HG03045 (cell line): ENCODE results near the gene NEUROG2.

Experiments used
- ATAC-seq: cut with Tn5 transposase; IDR thresholded peaks from one replicate; pipeline ENCODE4 v1.9.1; 2021; ENCODE audit warnings: mild to moderate bottlenecking, moderate library complexity; ENCODE audit not compliant: unreplicated experiment

Gene NEUROG2

DNA sequence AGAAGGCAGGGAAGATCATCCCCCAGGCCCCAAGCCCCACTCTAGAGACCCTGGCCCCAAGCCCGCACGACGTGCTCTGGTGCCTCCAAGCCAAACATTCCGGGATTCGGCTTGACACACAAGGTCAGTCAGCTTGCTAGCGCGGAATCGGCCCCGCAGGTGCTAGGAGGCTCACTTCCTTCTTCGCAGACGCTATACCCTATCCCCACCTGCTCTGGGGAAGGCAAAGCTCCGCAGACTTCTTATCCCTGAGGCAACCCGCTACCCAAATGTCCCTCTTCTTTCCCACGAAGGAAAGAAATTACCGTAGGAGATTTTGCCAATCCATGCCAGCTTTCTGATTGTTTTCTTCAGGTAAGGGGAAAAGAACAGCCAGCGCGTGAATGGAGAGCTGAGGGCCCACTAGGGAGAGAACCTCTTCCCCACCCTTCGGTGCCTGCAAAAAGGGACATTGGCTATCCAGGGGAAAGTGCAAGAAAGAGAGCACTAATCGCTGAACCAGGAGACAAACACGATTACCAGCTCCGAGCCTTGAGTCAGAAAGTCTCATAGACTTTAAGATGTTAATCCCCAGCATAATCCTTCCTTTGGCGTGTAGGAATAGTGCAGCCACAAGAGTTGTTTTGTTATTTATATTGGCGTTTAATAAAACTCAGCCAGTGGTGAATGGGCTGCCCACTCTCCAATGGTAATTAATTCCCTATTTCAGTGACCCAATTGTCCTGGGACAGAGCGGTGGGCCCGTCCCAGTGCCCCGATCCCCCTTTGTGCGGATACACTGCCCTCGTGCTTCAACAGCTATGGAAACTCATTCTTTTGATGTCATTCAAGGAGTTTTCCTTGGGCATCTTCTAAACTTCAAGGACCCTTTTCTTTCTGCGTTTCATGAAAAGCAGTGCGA lies 5.4 kb upstream of the NEUROG2 start:
- ATAC-seq, result no peak

DNA sequence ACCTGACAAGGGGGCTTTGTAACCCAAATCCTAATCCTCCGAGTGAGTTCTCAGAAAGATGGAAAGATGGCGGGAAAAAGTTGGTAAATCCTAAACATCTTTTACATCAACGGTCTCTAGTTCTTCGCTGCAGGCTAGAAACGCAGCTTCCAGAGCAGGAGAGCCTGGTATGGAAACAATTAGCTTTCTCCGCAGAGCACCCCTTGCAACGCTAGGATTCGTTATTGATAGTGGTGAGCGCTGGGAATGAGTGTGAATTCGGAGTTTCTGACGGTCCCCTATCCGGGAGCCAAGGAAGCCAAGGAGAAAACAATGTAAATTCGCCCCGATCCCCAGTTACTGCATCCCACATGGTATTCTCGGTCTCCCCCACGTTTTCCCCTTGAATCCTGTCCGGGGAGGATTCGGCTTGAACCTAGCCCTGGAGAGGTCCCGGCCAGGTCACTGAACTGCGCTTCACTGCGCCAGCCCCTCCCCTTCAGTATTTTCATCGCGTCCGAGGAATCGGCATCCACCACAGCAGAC lies 4.7 kb upstream of the NEUROG2 start:
- ATAC-seq, result no peak

DNA sequence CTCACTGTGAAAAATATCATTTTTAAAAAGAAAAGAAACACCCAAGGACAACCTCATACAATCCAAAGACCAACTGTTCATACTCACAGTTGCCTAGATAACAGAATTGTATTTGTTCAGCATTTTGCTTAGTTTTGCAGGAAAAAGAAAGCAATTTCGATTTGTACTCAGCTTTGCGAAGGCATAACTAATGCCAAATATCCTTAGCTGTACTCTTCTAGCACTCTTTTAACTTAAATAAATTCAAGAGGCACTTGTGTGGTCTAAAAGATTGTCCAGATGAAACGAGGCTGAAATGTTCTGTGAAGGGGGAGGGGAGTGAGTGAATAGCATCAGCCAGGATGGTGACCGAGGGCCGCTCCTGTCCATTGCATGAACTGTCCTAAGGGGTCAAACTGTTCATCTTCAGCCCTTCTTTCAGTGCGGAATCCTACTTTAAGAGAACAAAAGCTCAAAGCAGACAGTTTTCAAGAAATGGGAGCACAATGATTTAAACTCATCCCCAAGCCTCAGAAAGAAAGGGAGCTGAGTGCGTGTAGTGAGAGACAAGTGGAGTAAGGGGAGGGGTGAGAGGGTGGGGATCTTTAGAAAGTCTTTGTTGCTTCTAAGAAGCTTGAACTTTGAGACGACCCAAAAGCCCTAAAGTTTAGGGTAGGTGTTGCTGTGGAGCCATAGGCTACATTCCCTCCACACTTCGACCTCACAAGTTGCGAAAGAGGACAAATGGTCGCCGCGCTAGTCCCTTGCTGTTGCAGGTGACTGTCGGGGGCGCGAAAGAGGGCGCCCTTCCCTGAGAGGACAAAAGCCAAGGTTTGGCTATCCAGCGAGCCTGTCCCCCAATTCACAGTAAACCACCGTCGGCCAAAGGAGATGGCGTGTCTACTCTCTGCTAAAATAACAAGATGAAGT lies 4.0 kb upstream of the NEUROG2 start:
- ATAC-seq, result no peak

DNA sequence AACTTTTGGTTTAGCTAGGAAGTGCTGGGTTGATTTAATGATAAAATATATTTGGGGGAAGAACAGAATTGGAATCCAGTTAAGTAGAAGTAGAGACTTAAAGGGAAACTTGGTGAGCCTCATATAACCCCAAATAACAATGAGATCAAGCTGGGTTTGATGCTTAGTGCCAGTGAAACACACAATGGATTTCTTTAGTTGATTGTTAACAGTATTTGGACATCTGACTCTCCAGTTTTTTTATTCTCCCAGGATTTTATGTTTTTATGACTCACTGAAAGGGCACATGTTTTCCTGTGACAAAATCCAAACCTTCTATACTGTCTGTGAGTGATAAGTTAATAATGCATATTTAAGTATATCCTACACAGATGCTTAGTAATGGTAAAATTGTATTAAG lies 2.7 kb upstream of the NEUROG2 start:
- ATAC-seq, result no peak

DNA sequence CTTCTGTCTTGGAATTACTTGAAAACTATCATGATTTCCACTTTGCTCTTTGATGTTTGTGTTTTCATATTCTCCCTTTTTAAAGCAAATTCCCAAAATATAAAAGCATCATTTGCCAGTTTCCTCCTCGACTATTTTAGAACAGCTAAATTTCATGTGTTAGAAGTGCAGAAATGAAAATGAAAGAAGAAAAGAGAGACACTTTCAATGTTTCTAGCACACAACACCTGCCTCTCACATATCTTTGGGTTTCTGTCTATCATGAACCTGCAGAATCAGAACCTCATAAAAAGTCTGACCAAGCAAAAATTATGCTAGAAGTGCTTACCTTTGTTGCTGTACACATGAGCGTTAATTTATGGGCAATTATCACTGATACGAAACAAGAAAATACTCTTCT lies 1.9 kb upstream of the NEUROG2 start:
- ATAC-seq, result no peak

DNA sequence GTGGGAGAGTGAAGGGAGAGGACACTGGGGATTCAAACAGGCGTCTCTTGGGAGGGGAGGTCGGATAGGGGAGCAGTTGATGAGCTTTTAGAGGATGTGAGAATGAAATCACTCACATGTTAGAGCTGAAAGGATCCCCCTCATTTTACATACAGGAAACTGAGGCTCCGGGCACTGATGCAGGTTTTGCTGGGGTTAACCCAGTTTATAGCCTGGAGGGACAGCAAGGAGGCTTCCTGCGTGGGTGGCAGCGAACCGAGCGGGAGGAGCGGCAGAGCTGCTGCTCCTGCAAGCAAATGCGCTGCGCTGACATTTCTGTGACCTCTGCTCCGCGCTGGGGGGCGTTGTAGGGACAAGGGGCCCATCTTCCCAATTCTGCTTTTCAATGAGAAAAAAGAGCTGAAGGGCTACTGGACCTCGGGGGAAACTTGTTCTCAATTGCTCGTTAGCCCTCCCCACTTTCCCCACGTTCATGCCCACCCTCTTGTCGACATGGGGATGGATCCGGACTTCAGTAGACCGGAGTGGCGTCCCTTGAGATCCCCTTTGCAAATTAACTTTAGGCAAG lies 1.2 kb upstream of the NEUROG2 start:
- no peak for ATAC-seq

DNA sequence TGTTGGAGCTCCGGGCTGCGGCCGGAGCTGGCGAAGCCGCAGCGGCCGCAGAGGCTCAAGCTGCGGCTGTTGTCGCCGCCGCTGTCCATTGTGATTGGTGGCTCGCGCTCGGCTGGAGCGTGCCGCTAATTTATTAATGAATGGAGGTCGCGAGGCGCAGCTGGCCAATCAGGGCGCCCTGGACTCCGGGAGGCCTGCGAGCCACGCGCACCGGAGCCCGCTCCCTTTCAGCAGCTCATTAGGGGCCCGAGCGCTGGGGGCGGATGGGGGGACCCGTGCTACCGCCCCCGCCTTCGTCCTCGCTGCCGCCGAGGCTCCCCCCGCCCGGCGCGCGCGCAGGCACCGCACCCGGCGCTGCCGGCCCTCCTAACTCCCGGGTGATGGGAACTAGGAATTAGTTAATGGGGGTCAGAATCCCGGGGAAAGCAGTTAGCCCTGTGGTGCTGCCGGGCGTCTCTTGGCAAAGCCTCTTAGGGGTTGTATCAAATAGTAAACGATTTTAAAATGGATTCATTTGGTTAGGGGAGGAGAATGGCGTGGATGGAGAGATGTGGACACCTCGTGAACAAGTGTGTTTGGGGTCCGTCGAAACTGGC lies 589 bp upstream of the NEUROG2 start:
- ATAC-seq, result no peak

DNA sequence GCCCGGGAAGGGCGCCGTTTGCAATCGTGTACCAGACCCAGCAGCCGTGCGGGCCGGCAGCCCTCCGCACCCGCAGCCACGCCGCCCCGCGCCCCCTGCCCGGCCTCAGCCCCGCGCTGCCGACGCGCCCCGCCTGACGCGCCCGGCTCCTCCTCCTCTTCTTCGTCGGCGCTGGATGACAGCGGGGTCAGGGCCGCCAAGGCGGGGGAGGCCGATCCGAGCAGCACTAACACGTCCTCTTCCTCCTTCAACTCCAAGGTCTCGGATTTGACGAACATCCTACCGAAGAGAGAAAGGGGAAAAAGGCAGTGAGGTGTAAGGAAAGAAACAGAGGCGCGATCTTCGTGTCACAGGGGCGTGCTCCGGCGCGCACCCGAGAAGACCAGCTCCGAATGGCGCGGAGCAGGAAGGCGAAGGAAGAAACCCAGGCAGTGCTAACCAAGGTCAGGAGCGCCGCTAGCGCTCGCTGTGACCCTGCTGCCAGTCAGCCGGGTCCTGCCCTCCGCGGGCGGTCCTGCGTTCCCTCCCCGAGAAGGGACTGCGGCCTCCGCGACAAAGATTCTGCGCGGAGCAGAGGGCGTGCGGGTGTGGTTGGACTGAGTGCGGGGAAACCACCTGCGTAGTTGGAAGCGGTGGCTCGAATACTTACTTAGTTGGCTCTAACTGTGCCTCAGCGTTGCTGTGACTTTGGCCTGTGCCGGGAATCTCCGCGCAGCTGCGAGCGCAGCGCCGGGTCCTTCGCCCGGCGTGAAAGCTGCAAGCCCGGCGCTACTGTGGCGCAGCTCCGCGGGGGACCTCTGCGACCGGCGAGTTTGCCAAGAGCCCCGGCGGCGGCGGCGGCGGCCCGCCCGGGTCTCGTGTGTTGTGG lies 548 bp downstream of the NEUROG2 start:
- ATAC-seq, result peak; percentile 39

DNA sequence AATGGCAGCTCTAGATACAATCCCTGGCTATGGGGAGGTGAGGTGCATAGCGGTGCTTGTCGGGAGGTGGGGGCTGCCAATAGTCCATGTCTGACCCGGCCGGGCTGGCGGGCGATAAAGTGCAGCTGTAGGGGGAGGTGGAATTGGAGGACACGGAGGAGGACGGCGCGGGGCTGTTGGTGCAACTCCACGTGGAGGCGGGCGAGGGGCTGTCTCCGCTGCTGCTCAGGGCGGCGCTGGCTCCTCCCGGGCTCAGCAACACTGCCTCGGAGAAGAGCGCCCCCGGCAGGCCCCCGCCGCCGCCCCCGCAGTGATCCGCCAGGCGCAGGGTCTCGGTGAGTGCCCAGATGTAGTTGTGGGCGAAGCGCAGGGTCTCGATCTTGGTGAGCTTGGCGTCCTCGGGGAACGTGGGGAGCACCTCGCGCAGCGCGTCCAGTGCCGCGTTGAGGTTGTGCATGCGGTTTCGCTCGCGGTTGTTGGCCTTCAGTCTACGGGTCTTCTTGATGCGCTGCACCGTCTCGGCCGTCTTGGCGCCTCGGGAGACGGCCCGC lies 1.3 kb downstream of the NEUROG2 start:
- peak; percentile 12 for ATAC-seq

DNA sequence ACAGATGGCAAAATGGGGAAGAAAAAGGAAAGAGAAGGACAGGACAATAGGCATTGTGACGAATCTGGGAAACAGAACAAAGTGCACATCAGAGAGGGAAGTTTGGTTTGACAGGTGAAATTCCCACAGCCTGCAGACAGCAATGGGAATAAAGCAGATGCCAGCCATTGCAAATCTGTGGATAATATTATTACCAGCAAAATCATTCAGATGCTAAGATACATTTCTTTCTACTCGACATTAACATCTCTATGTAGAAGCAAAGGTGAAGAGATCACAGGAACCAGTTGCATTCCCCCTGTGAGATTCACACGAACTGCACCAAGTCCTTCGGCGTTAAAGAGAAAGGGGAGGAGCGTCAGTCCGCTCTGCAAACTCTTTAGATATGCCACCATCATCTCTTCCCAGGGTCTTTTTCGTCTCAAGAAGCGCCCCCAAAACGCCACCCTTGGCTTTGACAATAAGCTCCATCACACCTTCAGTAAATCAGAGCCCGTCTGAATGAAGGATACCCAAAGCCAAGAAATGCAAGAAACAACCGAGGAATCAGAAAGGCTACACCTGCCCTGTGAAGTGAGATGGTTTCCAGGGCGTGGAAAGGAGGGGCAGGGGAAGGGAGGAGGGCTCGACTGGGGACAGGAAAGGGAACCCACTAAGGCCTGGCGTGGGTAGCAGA lies 1.9 kb downstream of the NEUROG2 start:
- peak; percentile 6 for ATAC-seq

DNA sequence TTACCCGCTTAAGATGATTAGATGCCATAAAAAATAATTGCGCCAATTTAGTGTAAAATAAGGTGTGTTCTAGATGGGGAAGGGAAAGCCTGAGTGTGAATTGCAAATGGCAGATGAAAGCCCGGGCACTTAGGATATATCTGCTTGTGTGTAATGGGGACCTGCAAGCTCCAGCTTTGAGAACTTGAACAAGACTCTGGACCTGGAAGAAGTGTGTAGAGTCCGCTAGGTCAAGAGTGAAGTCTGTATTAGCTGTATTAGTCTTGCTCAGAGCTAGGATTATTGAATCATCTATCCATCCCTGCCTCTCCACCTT lies 4.2 kb downstream of the NEUROG2 start:
- no peak for ATAC-seq

DNA sequence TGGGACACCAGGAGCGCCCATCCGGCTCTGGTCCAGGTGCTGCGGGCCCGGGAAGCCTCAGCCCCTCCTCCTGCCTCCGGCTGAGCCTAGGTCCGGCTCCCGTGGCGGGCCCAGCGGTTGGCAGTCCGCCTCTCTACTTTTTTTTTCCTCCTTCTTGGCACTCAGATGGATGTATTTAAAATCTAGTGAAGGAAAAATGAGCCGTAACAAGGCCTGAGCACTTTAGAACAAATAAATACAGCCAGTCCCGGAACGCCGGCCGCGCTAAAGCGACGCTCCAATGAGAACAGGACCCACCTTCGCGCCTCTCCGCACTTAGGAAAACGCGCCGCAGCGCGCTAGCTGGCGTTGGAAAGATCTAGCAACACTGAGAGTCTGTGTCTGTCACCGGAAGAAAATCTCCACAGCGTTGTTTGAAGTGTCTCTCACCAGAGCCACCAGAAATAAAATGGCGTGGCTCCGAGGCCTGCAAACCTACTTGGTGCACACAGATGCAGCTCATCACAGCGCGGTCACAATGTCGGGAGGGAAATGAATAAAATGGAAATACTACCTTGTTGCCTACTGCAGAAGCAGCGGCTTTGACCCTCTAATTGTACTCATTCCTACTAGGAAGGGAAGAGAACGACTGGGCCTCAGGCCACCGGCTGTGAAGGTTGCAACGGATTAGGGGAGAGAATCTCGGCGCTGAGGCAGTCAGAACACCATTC lies 4.7 kb downstream of the NEUROG2 start:
- ATAC-seq, result no peak

DNA sequence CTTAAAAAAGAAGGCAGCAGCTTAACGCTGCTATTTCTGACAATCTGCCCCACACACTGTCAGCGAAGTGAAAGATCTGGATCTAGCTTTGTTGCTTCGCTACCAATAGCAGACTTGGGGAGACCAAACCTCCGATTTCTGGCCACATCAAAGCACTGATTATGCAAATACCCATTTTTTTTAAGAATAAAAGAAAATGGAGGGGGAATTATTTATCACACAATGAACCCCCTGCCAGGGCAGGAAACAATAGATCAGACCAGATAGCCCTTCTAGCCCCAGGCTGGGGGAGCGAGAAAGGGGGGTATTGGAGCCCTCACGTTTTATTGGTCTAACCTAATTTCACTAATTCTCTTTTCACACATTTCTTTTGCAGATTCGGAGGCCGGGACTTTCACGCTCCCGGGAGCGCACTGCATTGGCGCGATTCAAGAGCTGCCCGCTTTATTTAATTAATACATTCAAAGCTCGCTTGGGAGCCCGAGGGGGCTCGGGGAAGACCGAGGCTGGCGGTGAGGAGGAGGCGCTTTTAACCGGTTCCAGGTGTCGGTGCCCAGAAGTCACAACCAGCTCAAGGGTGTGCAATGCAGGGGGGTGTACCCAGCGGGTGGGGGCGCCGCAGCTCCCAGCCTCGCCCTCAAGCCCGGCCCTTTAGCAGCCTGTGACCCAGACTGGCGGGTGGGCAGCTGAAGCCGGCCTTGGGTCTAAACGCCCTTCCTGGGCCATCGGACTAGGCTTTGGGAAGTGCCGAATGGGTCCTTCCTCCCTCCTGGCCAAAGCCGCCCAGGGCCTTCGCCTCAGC lies 5.5 kb downstream of the NEUROG2 start:
- no peak for ATAC-seq

DNA sequence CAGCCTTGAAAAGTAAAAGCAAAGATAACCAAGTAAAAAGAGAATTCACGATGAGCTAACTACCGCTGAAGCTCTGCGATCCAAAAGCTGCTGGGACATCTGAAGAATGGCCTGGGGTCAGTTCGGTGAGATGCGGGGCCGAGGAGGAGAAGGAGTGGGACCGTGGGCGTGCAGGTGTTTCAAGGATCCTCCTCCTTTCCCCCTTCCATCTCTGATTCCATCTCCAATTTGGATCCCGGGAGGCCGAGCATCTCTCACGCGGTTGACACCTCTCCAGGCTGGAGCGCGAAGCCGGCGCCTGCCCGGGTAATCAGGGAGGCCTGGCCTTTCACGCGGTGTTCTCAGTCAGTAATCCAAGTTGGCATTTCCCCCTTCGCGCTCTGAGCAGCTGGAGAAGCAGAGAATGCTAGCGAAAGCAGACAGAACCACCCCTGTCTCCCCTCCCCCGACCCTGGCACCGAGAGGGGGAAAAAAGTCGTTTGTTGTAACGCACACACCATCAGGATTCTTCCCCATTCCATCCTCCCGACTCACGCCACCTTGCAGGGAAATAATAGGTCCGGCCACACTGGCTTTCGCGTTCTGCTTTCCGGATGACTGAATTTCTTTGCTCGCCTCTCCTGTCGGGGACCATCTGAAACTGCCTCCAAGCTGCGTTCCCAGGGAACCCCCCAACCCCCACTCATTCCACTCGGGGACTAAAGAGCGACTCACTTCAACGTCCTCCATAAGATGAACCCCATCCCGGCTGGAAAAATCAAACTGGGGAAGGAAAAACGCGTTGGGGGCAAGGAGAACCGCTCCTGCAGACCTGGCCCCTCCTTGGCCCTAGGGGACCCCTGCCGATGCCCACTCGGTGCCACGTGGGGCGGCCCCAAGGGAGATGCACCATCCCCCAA lies 6.5 kb downstream of the NEUROG2 start:
- ATAC-seq, result no peak

DNA sequence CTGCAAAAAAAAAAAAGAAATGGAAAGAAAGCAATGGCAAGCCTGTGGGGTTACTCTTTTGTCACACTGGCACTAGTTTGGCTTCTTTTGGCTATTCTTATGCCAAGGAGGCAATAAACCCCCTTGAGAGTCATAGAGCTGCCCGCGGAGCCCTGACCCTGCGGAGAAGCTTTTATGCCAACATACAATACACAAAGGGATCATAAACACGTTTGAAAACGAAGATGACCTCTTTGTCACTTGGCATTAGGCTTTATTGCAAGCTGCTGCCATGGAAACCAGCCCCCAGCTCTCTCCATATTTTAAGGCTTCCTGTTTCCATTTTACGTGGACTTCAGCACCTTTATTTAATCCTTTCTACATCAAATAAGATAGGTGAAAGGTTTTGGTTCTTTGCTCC lies 7.6 kb downstream of the NEUROG2 start:
- ATAC-seq, result no peak

DNA sequence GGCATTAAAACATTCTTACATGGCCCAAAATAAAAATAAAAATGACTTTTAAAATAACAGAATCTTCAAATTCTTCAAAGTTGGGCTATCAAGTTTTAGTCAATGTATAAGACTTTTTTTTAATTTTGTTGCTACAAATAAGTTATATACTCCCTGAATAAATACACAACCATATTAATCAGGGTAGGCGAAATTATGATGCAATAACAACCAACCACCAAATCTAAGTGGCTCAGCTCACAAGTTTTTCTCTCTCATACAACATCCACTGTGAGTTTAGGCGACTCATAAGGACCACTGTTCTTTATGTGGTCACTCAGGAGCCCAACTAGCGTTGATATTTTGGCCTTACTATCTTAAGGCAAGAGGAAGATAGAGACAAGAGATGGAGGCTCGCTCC lies 11.2 kb downstream of the NEUROG2 start:
- ATAC-seq, result no peak

DNA sequence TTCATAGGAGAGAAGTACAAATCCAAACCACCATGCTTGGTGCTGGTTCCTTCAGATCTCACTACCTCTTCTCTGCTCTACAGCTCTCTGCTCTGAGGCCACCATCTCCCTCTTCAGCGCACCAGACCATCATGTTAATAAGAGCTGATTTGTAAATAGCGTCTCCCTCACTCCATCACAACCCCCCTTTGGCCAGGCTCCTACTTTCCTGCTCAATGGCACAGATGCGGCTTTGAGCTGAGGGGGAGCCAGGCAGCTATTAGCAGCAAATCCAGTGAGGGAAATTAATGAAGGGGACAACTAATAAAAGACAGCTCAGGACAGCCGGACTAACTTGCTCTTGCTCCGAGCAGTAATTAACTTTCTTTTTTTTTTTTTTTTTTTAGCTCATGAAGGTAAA lies 13.1 kb downstream of the NEUROG2 start:
- no peak for ATAC-seq
